ENCODE results near the gene CEP192. TPM values are rescaled to one million over a fixed set of nuclear protein-coding genes. Genes with fewer than 3 reads are reported as not detected.
"Not testable (repeated sequence)": the region's sequence is repeated elsewhere in the genome, so short reads cannot be mapped to it uniquely, and the experiment has no call there.

The CEP192 gene
- total RNA-seq, 1 experiment from 2014 or later, result 37.2 TPM

GRCh38 chr18:13067966-13068365 is 76.8 kb downstream of the CEP192 start:
- peaks cover 79% of the 10 kb centered on the region for H3K36me3 ChIP-seq
- H3K4me1 ChIP-seq (replicated peaks), result no peaks in the 10 kb centered on the region
- H3K27me3 ChIP-seq (replicated peaks), result no peaks in the 10 kb centered on the region
- H3K9me3 ChIP-seq (replicated peaks), result no peaks in the 10 kb centered on the region
- no peak for DNase-seq (ENCODE audit: low read depth in 1 of 2, low spot score in 2 of 2)
- no peak overlapping the region for H3K4me3 ChIP-seq
- H3K27ac ChIP-seq, result no peak overlapping the region

DNA sequence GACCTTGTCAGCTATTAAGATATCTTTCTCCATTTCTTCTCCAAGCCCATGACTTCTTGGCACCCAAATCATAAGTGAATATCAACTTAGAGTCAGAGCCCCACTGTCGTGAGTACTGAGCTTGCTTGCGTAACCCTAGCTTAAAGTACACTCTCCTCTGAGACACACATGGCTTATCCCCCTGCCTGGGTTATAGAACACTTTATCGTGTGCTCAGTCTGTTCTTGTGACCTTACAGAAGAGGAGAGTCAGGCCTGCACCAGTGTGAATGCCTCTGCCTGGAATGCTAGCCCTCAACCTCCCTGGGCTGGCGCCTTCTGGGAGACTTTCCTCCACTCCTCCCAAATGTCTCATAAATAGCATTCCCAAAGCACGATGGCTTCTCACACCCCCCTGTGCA is 79.3 kb downstream of the CEP192 start:
- H3K27me3 ChIP-seq (replicated peaks), result no peaks in the 10 kb centered on the region
- H3K4me1 ChIP-seq (replicated peaks), result no peaks in the 10 kb centered on the region
- no peak overlapping the region for H3K4me3 ChIP-seq
- no peak overlapping the region for H3K27ac ChIP-seq
- no peak for DNase-seq (ENCODE audit: low read depth in 1 of 2, low spot score in 2 of 2)
- H3K36me3 ChIP-seq, result peaks cover 87% of the 10 kb centered on the region
- H3K9me3 ChIP-seq (replicated peaks), result no peaks in the 10 kb centered on the region

- Histone ChIP-seq H3K4me3 (no peak overlapping the region), H3K4me1 (replicated peaks) (no peaks in the 10 kb centered on the region), H3K27ac (no peak overlapping the region), H3K27me3 (replicated peaks) (no peaks in the 10 kb centered on the region), H3K9me3 (replicated peaks) (no peaks in the 10 kb centered on the region), H3K36me3 (peaks cover 70% of the 10 kb centered on the region)
- DNase-seq (ENCODE audit: low read depth in 1 of 2, low spot score in 2 of 2), result no peak
These were observed 85.7 kb downstream of the CEP192 start for GRCh38 chr18:13076886-13077285.

- Histone ChIP-seq H3K9me3 (replicated peaks) (no peaks in the 10 kb centered on the region), H3K27ac (no peak overlapping the region), H3K27me3 (replicated peaks) (no peaks in the 10 kb centered on the region), H3K4me1 (replicated peaks) (no peaks in the 10 kb centered on the region), H3K36me3 (peaks cover 64% of the 10 kb centered on the region), H3K4me3 (no peak overlapping the region)
- DNase-seq (ENCODE audit: low read depth in 1 of 2, low spot score in 2 of 2), result no peak
These were observed 86.3 kb downstream of the CEP192 start for GRCh38 chr18:13077473-13077872.

DNA sequence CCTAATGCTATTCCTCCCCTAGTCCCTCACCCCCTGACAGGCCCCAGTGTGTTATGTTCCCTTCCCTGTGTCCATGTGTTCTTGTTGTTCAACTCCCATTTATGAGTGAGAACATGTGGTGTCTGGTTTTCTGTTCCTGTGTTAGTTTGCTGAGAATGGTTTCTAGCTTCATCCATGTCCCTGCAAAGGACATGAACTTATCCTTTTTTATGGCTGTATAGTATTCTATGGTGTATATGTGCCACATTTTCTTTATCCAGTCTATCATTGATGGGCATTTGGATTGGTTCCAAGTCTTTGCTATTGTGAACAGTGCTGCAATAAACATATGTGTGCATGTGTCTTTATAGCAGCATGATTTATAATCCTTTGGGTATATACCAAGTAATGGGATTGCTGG is 86.9 kb downstream of the CEP192 start:
- H3K27ac ChIP-seq; H3K4me3 ChIP-seq; H3K27me3 ChIP-seq (replicated peaks); H3K9me3 ChIP-seq (replicated peaks); H3K4me1 ChIP-seq (replicated peaks); DNase-seq (ENCODE audit: low read depth in 1 of 2, low spot score in 2 of 2): not testable (repeated sequence)
- peaks cover 60% of the 10 kb centered on the region for H3K36me3 ChIP-seq

DNA sequence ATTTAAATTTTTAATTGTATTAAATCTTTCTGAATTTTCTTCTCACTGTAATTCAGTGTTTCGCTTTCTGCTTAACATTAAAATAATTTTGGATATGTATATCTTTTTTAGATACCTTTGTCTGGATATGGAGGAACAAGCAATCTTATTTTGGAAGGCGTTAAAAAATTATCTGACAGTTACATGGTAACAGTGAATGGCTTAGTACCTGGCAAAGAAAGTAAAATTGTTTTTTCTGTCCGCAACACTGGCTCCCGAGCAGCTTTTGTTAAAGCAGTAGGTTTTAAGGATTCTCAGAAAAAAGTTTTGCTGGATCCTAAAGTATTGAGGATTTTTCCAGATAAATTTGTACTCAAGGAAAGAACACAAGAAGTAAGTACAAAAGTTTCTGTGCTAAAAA is 95.7 kb downstream of the CEP192 start:
- H3K9me3 ChIP-seq (replicated peaks), result no peaks in the 10 kb centered on the region
- peaks cover 49% of the 10 kb centered on the region for H3K36me3 ChIP-seq
- no peak overlapping the region for H3K4me3 ChIP-seq
- no peaks in the 10 kb centered on the region for H3K4me1 ChIP-seq (replicated peaks)
- H3K27me3 ChIP-seq (replicated peaks), result no peaks in the 10 kb centered on the region
- no peak for DNase-seq (ENCODE audit: low read depth in 1 of 2, low spot score in 2 of 2)
- H3K27ac ChIP-seq, result no peak overlapping the region

DNA sequence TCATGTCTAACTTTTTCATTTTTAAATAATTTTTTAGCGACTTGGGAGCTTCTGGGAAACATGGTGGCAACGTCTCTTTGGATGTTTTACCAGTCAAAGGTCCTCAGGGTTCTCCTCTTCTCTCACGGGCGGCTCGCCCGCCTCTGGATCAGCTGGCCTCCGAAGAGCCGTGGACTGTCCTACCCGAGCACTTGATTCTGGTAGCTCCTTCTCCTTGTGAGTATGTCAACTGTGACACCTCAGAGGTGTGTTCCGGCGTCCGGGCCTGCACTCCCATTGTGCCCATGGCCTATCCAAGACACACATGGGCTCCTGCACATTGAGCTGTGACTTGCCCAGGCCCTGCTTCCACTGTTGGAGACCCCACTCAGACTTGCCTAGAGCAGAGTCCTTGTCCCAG is 104.3 kb downstream of the CEP192 start:
- Histone ChIP-seq H3K9me3 (replicated peaks) (no peaks in the 10 kb centered on the region), H3K36me3 (peaks cover 72% of the 10 kb centered on the region), H3K4me3 (no peak overlapping the region), H3K27ac (no peak overlapping the region), H3K4me1 (replicated peaks) (no peaks in the 10 kb centered on the region), H3K27me3 (replicated peaks) (no peaks in the 10 kb centered on the region)
- no peak for DNase-seq (ENCODE audit: low read depth in 1 of 2, low spot score in 2 of 2)

- no peak for DNase-seq (ENCODE audit: low read depth in 1 of 2, low spot score in 2 of 2)
- no peak overlapping the region for H3K4me3 ChIP-seq
- H3K27me3 ChIP-seq (replicated peaks), result no peaks in the 10 kb centered on the region
- H3K36me3 ChIP-seq, result peaks cover 72% of the 10 kb centered on the region
- no peak overlapping the region for H3K27ac ChIP-seq
- no peaks in the 10 kb centered on the region for H3K4me1 ChIP-seq (replicated peaks)
- no peaks in the 10 kb centered on the region for H3K9me3 ChIP-seq (replicated peaks)
These were observed 105.1 kb downstream of the CEP192 start for GRCh38 chr18:13096232-13096631.

DNA sequence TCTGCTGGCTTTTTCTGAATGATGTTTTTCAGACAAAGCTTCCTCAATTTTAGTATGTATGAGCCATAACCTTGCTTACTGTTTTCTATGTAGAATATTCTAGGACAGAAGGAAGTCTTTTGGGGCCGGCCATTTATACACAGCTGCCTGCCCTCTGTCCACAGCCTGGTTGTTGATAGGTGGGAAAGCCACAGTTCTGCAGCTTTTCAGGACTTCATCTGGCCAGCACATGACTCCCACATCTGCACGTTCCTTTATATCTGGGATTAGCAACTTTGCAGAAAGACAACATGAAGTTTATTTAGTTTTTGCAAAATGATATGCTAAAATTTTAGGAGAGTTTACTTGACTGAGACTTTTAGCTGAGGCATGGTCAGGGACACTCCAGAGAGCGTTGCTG is 105.6 kb downstream of the CEP192 start:
- peaks cover 75% of the 10 kb centered on the region for H3K36me3 ChIP-seq
- no peak overlapping the region for H3K27ac ChIP-seq
- DNase-seq (ENCODE audit: low read depth in 1 of 2, low spot score in 2 of 2), result no peak
- H3K4me3 ChIP-seq, result no peak overlapping the region
- no peaks in the 10 kb centered on the region for H3K4me1 ChIP-seq (replicated peaks)
- no peaks in the 10 kb centered on the region for H3K9me3 ChIP-seq (replicated peaks)
- H3K27me3 ChIP-seq (replicated peaks), result no peaks in the 10 kb centered on the region

DNA sequence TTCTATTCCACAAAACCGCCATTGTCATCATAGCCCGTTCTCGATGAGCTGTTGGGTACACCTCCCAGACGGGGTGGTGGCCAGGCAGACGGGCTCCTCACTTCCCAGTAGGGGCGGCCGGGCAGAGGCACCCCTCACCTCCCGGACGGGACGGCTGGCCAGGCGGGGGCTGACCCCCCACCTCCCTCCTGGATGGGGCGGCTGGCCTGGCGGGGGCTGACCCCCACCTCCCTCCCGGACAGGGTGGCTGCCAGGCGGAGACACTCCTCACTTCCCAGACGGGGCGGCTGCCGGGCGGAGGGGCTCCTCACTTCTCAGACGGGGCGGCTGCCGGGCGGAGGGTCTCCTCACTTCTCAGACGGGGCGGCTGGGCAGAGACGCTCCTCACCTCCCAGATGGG is 106.9 kb downstream of the CEP192 start:
- not testable (repeated sequence) for H3K4me3 ChIP-seq; DNase-seq (ENCODE audit: low read depth in 1 of 2, low spot score in 2 of 2); H3K9me3 ChIP-seq (replicated peaks); H3K27ac ChIP-seq; H3K4me1 ChIP-seq (replicated peaks); H3K27me3 ChIP-seq (replicated peaks)
- H3K36me3 ChIP-seq, result peaks cover 76% of the 10 kb centered on the region

DNA sequence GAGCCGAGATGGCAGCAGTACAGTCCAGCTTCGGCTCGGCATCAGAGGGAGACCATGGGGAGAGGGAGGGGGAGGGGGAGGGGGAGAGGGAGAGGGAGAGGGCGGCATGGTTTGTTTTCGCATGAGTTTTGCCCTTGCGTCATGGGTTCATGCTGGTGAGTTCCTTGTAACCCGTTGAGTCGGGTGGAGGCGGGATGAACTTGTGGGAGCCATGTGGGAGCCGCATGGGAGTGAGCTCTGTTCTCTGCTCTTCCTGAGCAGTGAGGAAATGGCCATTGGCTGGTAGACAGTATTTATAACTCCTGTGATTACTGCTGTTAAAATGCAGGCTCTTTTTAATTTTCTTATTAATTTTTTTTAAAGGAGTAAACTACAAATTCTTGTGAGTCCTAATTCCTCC is 108.0 kb downstream of the CEP192 start:
- Histone ChIP-seq H3K36me3 (peaks cover 76% of the 10 kb centered on the region), H3K9me3 (replicated peaks) (no peaks in the 10 kb centered on the region), H3K27me3 (replicated peaks) (no peaks in the 10 kb centered on the region), H3K4me3 (no peak overlapping the region), H3K27ac (no peak overlapping the region), H3K4me1 (replicated peaks) (no peaks in the 10 kb centered on the region)
- no peak for DNase-seq (ENCODE audit: low read depth in 1 of 2, low spot score in 2 of 2)

DNA sequence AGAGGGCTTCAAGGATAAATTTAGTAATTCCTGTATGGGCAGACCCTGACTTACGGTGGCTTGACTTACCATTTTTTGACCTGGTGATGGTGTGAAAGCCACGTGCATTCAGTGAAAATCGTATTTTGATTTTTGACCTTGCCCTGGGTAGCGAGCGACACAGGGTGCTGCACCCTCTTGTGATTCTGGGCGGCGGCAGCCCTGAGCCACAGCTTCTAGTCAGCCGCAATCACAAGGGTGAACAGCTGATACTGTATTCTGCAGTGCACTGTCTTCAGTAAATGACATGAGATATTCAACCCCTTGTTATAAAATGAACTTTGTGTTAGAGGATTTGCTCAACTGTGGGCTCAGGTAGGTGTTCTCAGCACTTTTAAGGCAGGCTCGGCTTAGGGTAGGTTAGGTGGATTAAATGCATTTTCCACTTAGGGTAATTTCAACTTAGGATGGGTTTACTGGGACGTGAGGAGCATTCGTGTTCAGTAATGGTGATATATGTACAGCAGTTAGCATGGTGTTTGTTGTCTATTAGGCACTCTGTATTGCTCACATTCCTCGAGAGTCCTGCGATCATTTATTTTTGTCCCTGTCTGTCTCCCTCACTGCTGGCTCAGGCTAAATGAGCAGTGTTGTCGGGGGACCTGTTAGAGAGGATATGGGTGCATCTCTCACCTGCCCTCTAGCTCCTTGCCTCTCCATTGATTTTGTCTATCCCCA is 109.9 kb downstream of the CEP192 start:
- H3K27me3 ChIP-seq (replicated peaks), result 0 out of 2 replicates have a peak, but pooled peaks cover 2% of the 10 kb centered on the region
- H3K27ac ChIP-seq, result no peak overlapping the region
- no peaks in the 10 kb centered on the region for H3K9me3 ChIP-seq (replicated peaks)
- no peaks in the 10 kb centered on the region for H3K4me1 ChIP-seq (replicated peaks)
- H3K4me3 ChIP-seq, result no peak overlapping the region
- no peak for DNase-seq (ENCODE audit: low read depth in 1 of 2, low spot score in 2 of 2)
- H3K36me3 ChIP-seq, result peaks cover 78% of the 10 kb centered on the region

DNA sequence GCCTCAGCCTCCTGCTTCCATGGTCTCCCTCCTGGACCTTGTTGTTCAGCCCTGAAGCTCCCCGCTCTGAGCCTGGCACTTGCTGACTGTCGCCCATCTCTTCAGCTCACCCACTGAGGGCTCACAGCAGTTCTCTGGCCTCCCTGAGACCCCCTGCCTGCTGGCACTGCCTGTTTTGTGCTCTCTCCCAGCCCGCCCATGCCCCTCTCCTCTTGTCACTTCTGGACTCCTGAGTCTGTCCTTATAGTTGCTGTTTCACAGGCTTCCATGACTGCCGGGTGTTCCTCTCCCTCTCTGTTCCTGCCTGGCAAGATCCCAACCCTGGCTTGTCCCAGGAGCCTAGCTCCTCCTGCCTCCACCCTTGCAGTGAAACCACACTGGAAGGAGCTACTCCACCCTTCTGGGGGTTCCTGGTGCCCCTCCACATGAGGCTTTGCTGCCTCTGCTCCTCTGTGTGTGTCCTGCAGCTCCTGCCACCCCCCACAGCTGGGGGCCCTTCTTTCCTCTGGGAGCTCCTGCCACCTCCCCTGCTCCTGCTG is 110.6 kb downstream of the CEP192 start:
- H3K27ac ChIP-seq, result no peak overlapping the region
- H3K4me1 ChIP-seq (replicated peaks), result no peaks in the 10 kb centered on the region
- no peak for DNase-seq (ENCODE audit: low read depth in 1 of 2, low spot score in 2 of 2)
- no peak overlapping the region for H3K4me3 ChIP-seq
- 0 out of 2 replicates have a peak, but pooled peaks cover 2% of the 10 kb centered on the region for H3K27me3 ChIP-seq (replicated peaks)
- H3K9me3 ChIP-seq (replicated peaks), result no peaks in the 10 kb centered on the region
- H3K36me3 ChIP-seq, result peaks cover 76% of the 10 kb centered on the region

- Histone ChIP-seq H3K4me3 (no peak overlapping the region), H3K36me3 (peaks cover 80% of the 10 kb centered on the region), H3K27me3 (replicated peaks) (0 out of 2 replicates have a peak, but pooled peaks cover 2% of the 10 kb centered on the region), H3K27ac (no peak overlapping the region), H3K4me1 (replicated peaks) (no peaks in the 10 kb centered on the region), H3K9me3 (replicated peaks) (no peaks in the 10 kb centered on the region)
- no peak for DNase-seq (ENCODE audit: low read depth in 1 of 2, low spot score in 2 of 2)
These were observed 112.2 kb downstream of the CEP192 start for GRCh38 chr18:13103366-13103765.

DNA sequence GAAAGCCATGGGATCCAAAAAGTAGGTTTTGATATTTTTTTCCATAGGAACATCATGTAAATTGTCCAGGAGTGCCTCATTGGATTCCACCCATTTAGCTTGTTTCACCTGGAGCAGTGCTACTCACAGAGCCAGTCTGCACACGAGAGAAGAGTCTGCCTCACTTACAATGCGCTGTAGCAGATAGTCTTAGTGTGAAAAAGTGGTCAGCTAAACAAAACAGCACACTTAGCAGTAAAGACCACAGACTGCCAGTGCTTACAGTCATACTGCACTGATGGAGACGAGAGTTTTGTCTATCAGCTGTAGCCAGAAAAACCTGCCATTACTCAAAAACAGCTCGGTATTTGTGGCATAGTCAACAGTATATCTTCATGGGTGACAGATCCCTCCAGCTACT is 113.9 kb downstream of the CEP192 start:
- Histone ChIP-seq H3K36me3 (peaks cover 88% of the 10 kb centered on the region), H3K27ac (no peak overlapping the region)
- no peak for DNase-seq (ENCODE audit: low read depth in 1 of 2, low spot score in 2 of 2)

More for the DNA sequence above, 113.9 kb downstream of the CEP192 start:
- Histone ChIP-seq H3K9me3 (replicated peaks) (no peaks in the 10 kb centered on the region), H3K27me3 (replicated peaks) (0 out of 2 replicates have a peak, but pooled peaks cover 2% of the 10 kb centered on the region), H3K4me3 (no peak overlapping the region), H3K4me1 (replicated peaks) (no peaks in the 10 kb centered on the region)

All from SJSA1 (cell line).